ENCODE data around the gene MTA2.
A peak's percentile ranks its signal among the peaks of the same experiment; 100 is the strongest.
"Not testable (repeated sequence)": the region's sequence is repeated elsewhere in the genome, so short reads cannot be mapped to it uniquely, and the experiment has no call there.

Gene MTA2

DNA sequence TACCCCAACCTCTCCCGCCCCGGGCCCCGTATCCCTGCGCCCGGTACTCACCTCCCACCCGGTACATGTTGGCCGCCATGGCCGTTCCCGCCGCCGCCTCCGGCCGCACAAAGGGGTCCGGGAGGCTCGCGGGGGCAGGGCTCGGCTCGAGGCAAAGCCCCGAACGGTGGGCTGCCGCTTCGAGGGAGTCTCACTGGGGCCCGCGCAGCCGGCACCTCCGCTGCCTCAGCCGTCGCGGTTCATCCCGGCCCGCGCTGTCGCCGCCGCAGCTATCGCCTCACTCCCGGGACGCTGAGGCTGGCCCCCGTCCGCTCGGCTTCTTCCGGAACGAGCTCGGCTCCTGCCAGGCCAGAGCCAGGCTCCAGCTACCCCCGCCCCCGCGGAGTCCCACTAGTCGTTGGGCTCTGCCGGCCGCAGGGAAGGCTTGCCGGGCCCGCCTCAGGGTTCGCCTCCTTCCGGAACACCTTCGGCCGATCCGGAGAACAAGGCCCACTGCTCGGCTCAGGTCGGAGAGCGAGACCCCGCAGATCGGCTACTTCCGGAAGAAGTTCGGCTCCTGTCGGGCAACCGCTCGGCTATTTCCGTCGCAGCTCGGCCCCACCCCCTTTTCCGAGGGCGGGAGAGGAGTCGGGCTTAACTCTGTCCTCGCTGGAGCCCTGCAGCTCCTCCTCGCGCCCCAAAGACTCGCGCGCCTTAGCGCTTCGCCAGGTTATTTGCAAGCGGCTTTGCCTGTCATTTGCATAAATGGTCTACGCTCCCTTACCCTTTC, at the start of gene MTA2:
MTA2 (minus strand) TSS at position 494 of the 769 bp plus-strand sequence; CDS start at position 79, 415 bp downstream.
- DNase-seq (ENCODE audit: low read depth), result peak; percentile 99

DNA sequence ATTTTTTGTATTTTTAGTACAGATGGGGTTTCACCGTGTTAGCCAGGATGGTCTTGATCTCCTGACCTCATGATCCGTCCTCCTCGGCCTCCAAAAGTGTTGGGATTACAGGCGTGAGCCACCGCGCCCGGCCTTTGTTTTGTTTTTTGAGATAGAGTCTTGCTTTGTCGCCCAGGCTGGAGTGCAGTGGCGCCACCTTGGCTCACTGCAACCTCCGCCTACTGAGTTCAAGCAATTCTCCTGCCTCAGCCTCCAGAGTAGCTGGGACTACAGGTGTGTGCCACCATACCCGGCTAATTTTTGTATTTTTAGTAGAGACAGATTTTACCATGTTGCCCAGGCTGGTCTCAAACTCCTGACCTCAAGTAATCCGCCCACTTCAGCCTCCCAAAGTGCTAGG, 48.6 kb upstream of the MTA2 start:
- not testable (repeated sequence) for DNase-seq (ENCODE audit: low read depth)

DNA sequence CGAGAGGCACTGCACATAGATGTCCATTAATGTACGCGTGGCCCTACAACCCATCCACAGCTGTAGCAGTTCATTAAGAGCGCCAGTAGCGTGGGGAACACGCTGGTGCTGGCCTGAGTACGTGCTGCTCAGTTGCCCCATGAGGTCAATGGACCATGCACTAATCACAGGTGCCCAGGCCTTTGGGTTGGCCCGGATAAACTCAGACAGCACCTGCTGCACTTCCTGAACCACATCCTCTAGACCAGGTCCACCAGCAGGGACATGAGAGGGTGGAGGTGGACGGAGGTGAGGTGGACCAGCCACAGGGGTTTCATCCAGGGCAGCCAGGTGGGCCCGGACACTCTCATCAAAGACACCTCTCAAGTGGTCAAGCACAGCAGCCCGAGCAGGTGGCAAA, 47.8 kb upstream of the MTA2 start:
- no peak for DNase-seq (ENCODE audit: low read depth)

DNA sequence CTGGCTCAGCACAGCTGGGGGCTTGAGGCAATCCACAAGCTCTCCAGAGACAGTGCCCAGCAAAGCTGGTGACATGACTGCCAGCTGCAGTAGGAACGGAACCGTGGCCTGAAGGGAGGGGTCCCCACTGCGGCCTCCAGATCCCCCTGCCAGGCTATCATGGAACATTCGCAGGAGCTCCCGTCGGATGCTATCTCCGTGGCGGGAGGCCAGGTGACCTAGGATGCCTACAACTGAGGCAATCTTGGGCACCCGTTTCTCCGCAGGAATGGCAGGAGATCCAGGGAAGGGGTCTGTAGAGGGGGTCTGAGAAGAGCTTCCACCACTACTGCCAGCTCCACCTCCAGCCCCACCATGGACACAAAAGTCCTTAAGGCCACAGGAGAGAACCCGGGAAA, 47.3 kb upstream of the MTA2 start:
- no peak for DNase-seq (ENCODE audit: low read depth)

DNA sequence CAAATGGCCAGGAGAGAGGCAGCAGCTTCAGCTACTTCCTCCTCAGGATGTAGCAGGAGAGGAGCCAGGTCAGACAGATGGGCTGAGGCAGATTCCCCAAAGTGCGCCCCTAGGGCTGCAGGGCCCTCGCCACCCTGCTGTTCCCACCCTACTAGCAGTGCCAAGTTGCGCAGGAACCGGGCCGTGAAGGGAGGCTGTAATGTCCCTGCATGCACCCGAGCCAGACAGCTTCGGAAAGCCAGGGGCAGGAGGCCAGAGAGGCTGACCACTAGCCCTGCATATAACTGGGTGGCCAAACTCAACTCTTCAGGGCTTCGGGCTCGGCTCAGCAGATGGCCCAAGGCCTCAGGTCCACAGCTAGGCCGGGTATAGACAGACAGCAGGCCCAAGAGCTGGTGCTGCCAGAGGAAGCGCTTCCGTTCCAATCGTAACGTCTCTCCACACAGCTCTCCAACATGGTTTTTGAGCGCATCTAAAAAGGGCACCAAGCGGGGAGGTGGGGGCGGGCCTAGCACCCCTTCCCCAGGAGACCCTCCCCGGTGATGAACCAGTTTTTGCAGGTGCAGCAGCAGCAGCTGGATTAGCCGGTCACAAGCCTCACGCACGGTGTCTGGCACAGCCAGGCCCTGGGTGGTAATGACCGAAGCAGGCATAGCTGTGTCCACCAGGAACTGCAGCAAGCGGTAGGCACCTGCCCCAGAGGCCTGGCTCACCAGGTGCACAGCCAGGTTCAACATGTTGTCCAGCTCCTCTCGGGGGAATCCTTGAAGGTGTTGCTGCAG, 46.7 kb upstream of the MTA2 start:
- DNase-seq (ENCODE audit: low read depth), result no peak

DNA sequence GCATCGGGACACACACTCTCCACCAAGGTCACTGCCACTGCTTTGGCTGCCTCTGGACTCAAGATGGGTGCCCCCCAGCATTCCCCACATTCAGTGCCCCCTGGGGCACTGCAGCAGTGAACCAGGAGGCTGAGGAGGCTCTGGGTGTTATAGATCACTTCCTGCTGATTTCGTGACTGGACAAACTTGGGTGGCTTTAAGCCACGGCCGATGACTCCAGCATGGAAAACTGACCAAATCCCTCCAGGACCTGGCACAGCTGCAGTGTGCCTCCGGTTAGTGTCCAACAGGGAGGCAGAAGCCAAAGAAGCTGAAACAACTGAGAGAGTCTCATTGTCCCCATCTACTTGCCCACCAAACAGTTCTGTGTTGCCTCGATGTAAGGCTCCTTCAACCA, 45.9 kb upstream of the MTA2 start:
- DNase-seq (ENCODE audit: low read depth), result no peak

DNA sequence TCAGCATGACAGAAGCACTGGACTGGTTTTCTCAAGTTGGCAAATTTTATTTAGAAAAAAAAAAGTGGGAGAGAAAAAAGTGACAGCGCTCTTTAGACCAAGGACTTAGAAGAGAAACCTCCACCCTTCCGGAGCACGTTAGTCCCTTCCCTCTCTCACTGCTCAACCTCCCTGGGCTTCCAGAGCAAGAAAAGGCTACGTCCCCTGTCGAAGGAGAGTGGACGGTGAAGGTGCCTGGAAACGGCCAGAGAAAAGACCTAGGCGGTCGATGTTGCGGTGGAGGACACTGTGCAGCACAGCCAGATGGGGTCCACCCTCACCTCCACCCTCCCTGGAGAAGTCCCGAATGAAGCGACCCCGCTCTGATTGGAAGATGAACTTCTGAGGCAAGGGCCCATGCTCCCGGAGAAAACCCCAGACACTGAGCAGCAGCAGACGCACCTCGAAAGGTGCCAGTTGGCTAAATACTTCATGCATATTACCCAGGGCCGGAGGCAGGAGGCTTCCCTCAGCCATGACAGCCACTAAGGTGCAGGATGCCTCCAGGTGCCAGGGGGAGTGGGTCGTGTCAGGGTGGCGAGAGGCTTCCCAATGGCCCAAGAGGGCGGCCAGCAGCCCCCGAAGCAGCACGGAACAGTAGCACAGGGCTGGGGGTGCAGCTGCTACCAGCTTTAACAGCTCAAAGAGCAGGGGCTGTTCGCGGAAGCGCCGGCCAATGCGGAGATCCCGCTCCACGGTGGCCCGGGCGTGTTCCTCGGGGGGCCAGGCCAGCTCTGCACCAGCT, 45.4 kb upstream of the MTA2 start:
- no peak for DNase-seq (ENCODE audit: low read depth)

DNA sequence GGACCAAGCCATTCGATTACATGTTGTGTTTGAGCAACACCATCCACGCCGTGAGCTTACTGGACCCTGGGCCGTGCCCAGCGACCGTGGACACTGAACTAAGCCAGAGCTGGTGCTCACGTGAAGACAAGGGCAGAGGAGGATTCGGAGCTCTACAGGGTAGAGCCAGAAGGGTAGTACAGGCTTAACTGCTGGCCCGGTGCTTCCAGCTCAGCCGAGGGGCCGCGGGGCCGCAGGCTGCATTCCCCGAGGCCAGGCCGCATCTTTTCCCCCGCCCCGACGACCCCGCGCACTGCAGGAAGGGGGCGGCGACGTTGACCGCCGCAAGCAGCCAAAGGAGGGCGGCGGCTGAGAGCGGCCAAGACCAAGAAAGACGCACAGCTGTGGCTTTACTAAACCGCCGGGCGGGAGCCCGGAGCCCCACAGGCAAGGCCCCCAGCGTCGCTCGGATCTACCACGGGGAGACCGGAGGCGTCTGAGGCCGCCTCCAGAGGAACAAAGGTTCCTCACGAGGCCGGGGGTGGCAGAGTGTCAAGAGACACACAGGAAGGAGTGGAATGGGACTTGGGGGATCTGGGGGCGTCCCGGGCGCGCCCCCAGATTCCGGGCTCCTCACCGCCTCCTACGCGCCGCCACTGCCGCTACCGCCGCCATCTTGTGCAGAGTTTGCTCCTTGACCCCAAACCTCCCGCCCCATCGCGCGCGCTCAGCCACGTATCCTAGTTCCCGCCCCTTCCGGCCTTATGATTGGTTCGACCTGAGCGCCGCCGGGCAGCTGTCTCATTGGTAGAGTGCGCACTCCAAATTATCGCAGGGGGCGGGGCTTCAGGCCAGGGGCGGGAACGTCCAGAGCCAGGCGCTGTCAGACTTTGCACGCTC, 44.5 kb upstream of the MTA2 start, which contains the start of gene GANAB:
GANAB (minus strand) TSS at position 668 of the 879 bp plus-strand sequence; CDS start at position 654, 14 bp downstream.
- DNase-seq (ENCODE audit: low read depth), result peak; percentile 99

DNA sequence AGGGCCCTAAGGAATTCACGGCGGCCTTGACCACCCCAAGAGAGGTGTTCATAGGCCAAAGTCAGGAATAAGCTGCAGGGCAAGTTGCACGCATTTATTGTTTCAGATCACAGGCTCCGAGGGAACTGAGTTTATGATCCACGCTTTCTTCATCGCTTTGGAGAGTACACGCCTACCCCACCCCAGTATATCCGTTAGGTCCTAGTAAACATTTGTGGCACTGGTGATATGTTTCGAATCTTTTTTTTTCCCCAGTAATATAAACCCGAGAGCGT, 43.9 kb upstream of the MTA2 start:
- DNase-seq (ENCODE audit: low read depth), result no peak

DNA sequence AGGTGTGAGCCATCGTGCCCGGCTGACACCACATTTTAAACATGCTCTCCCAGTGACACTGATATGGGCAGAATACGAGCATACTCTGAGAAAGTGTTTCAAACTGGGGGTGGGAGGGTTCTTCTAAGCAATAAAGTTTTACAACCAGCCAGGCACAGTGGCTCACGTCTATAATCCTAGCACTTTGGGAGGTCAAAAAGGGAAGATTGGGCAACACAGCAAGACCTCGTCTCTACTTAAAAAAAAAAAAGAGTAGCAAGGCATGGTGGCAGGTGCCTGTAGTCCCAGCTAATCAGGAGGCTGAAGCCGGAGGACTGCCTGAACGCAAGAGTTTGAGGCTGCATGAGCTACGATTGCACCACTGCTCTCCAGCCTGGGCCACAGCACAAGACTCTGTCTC, 42.6 kb upstream of the MTA2 start:
- DNase-seq (ENCODE audit: low read depth), result no peak

DNA sequence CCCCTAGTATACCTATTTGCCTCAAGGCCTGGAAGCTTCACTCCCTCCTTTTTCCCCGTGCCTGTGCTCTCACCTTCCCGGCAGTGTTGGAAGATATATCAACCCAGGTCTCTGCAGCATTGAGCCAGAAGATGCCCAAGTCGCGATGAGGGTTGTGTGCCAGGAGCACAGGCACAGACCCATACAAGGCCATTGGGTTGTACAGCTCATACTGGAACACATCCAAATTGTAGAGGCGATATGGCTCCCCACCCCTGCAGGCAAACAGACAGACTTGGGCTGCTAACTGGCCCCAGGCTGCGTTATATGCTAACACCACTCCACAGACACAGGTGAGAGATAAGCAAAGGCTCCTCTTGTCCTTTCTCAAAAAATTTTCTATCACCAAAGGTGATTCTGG, 30.8 kb upstream of the MTA2 start:
- no peak for DNase-seq (ENCODE audit: low read depth)

DNA sequence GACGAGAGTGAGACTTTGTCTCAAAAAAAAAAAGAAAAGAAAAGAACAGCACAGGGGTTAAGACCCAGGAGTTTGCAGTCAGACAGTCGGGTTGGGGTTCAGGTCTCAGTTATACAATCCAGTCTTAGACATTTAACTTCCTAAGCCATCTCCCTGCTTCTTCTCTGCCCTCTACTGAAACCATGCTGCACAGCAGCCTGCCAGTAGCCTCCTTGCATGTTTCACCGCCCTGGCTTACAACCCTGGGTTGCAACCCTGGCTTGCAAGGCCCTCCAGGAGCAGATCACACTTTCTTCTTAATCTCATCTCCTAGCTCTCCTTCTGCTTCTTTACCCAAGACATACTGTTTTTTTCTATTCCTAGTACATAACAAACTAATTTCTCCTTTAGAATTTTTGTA, 26.0 kb upstream of the MTA2 start:
- no peak for DNase-seq (ENCODE audit: low read depth)

DNA sequence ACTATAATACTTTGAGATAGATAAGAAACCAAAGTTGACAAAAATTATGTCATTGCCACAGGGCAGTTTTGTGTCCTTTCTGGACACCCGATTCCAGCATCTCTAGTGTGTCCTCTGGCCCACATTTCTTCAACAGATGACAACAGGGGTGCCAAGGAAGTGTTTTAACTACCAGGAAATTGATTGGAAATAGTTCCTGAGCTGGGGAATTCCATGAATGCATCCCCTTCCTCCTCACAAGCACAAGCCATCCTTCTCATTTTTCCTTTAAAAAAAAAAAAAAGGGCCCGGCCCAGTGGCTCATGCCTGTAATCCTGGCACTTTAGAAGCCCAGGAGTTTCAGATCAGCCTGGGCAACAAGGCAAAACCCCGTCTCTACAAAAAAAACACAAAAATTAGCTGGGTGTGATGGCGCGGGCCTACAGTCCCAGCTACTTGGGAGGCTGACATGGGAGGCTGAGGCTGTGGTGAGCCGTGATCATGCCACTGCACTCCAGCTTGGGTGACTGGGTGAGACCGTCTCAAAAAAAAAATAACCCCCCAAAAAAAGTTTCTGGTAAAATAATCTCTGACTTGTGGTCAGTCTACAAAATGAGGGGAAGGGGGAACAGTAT, 20.9 kb upstream of the MTA2 start:
- DNase-seq (ENCODE audit: low read depth), result no peak

DNA sequence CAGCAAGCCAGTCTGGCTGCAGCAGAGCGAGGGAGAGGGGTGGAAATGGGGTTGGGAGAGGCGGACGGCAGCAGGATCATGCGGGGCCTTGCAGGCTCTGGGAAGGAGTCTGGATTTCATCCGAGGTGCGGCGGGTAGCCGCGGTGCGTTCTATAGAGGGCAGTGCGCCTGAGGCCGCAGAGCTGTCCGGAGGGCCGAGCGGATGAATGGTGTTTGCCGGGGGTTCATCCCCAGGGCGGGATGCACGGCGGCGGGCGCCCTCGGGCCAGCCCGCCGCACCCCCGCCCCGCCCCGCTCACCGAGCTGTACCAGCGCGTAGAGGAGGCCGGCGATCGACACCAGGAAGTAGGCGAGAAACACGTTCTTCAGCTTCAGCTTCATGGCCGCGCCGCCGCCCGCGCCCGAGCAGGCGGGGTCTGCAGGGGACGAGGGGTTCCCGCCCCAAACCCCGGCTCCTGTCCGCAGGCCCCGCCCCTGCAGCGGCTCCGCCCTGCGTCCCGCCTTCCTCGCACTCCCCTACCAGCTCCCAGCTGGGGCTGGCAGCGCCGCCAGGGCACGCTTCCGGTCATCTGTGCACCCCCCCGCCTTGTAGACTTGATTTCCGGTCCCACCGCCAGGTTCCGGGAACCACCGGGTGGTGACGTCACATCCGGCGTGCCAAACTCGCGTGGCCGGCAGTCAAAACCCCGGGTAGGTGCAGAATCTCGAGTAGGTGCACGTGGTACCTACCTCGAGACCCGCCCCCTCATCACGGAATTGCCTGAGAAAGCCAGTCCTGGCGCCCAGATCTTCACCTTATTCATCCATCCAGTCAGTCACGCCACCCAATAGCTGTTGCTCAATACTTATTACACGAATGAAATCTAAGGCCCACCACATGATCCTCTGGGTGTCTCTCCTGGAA, 20.2 kb upstream of the MTA2 start, which contains the start of gene B3GAT3:
B3GAT3 (minus strand) TSS at position 420 of the 904 bp plus-strand sequence; CDS start at position 381, 39 bp downstream.
- peak; percentile 95 for DNase-seq (ENCODE audit: low read depth)

DNA sequence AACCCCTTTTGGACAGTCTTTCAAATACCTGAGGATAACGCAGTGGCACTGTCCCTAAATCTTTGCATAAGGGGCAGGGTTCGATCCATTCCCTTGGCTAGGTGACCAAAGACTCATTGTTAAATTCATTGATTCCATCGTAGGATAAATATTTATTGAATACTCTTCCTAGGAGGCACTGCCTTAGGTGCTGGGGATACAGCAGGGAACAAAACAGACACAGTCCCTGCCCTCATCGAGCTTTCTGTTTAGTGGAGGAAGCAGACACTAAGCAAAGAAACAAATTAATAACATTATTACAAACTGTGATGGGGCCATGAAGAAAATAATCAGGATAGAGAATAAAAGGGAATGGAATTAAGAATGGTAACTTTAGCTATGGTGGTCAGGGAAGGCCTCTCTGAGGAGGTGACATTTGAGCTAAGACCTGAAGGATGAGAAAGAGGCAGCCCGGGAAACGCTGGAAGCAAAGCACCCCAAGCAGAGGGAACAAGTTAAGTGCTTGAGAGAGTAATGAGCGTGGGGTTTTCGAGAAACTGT, 19.4 kb upstream of the MTA2 start:
- DNase-seq (ENCODE audit: low read depth), result no peak

DNA sequence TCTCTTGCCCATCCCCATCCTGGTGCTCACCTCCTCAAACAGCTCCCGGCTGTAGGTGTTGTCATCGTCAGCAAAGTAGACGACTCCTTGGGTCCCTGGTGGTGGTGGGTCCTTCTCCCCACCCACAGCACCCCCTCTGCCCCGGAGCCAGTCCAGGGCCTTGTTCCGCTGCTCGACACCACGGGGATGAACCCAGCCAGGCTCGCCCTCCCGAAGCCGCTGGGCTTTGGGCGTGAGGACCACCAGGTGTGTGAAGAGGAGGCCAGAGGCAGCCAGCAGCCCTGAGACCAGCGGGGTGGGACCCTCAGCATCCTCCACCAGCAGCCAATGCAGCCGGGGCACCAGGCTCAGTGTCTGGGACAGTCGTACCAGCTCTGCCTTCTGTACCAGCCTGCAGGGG, 15.3 kb upstream of the MTA2 start:
- DNase-seq (ENCODE audit: low read depth), result not testable (repeated sequence)

DNA sequence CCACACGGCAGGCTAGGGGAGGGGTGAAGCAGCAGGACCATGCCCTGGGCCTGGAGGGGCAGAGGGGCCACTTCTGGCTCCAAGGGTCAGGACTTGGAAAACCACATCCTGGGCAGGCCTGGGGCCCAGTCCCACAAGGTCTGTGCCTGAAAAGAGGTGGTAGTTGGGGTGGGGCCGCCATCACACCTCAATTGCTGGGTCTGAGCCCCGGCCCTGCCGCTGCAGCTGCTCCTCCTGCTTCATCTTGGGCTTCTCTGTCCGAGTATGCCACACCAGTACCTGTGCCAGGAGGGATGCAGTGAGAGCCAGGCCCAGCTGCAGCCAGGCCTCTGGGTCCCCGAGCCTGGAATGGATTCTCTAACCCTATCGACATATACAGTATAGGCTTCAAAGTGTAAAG, 13.9 kb upstream of the MTA2 start:
- DNase-seq (ENCODE audit: low read depth), result no peak

DNA sequence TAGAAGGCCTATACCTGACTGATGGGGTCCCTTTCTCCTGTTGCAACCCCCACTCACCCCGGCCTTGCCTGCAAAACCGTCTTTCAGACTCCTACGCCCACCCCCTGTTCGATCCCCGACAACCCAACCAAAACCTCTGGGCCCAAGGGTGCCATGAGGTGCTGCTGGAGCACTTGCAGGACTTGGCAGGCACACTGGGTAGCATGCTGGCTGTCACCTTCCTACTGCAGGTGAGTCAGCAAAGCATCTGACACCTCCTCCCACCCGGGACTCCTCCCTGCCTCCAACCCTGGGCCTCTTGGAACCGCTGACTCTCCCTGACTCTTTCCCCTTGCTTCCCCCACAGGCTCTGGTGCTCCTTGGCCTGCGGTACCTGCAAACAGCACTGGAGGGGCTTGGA, 12.6 kb upstream of the MTA2 start:
- peak; percentile 38 for DNase-seq (ENCODE audit: low read depth)

DNA sequence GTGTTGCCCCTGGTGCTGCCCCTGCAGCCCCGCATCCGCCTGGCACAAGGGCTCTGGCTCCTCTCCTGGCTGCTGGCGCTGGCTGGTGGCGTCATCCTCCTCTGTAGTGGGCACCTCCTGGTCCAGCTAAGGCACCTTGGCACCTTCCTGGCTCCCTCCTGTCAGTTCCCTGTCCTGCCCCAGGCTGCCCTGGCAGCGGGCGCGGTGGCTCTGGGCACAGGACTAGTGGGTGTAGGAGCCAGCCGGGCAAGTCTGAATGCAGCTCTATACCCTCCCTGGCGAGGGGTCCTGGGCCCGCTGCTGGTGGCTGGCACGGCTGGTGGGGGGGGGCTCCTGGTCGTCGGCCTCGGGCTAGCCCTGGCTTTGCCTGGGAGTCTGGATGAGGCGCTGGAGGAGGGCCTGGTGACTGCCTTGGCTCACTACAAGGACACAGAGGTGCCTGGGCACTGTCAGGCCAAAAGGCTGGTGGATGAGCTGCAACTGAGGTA, 11.7 kb upstream of the MTA2 start:
- no peak for DNase-seq (ENCODE audit: low read depth)

Data from activated T-helper 9 cell treated with anti-CD3 and anti-CD28 coated beads, Interleukin-2, amount 50 U/mL, for 16 hours (primary cell).